GM21825 (cell line): ENCODE measurements around the gene FBH1.
"Not testable (repeated sequence)": the region's sequence is repeated elsewhere in the genome, so short reads cannot be mapped to it uniquely, and the experiment has no call there.

Experiments used
- ATAC-seq: cut with Tn5 transposase; IDR thresholded peaks from one replicate; pipeline ENCODE4 v1.9.1; 2021; ENCODE audit warnings: mild to moderate bottlenecking, moderate library complexity; ENCODE audit not compliant: unreplicated experiment

The FBH1 gene

GRCh38 chr10:5902511-5903274 lies 12.7 kb downstream of the FBH1 start:
- no peak for ATAC-seq

- no peak for ATAC-seq
Measured at GRCh38 chr10:5903563-5903962, 13.5 kb downstream of the FBH1 start.

DNA sequence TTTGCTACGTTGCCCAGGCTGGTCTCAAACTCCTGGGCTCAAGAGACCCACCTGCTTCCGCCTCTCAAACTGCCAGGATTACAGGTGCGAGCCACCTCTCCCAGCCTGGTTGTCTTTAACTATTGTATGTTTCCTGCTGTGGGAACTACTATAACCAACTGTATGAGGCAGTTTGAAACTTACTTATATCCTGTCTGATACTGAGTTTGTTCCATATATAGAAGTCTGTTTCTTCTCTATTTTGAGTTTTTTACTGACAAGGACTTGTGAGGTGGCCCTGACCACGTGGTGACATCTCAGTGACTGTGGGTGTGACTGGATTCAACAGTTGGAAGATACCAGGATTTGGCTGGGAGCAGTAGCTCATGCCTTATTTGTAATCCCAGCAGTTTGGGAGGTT lies 14.2 kb downstream of the FBH1 start:
- peak; percentile 96 for ATAC-seq

DNA sequence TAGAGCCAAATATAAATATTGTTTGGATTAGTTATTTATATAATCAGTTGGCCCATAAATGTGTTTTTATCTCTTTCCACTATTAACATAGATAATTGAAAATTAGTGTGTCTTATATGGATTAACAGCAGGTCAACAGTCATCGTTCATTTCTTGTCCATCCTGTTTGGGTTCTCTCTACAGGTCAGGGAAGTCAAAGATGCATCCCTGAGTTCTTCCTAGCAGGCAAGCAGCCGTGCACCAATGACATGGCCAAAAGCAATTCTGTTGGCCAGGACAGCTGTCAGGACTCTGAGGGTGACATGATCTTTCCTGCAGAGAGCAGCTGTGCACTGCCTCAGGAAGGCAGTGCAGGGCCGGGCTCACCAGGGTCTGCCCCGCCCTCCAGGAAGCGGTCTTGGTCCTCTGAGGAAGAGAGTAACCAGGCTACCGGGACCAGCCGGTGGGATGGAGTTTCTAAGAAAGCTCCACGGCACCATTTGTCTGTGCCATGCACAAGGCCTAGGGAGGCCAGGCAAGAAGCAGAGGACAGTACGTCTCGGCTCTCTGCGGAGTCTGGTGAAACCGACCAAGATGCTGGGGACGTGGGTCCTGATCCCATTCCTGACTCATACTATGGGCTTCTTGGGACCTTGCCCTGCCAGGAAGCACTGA lies 15.9 kb downstream of the FBH1 start:
- ATAC-seq: no peak

GRCh38 chr10:5906651-5907050 lies 16.6 kb downstream of the FBH1 start:
- no peak for ATAC-seq

DNA sequence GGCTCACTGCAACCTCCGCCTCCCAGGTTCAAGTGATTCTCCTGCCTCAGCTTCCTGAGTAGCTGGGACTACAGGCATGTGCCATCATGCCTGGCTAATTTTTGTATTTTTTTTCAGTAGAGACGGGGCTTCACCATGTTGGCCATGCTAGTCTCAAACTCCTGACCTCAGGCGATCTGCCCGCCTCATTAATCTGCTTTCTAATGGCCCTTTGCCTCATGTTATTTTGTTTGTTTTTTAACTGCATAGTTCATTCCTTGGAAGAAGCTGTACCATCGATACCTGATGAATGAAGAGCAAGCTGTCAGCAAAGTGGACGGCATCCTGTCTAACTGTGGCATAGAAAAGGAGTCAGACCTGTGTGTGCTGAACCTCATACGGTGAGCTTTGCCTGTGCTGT lies 18.6 kb downstream of the FBH1 start:
- not testable (repeated sequence) for ATAC-seq

DNA sequence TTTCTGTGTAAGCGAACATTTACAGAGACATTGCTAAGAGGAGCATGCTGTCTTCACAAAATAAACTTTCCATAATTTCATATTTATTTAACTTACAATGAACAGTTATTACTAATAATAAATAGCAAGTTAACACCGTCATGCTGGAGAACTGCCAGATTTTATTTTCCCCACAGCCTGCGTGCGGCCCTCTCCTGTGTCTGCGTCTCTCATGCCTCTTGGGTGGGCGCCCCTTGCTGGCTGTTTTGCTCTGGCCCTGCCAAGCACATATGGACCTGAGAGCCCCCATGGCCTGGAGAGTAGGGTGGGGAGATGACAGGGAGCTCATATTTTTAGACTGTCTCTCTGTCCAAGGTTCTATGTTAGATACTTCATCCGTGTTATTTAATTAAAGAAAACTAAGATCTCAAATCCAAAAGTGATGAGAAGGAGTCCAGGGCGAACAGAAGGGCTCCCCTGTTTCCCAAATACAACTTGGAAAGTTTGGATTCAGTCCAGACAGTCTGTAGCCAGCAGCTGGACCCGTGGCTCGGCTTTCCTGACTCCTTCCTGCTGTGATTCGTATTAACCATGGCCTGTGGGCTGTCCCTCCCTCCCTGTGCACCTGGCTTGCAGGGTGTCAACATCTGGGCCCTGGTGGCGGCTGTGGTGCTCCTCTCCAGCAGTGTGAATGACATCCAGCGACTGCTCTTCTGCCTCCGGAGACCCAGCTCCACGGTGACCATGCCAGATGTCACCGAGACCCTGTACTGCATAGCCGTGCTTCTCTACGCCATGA lies 20.5 kb downstream of the FBH1 start:
- ATAC-seq: no peak

DNA sequence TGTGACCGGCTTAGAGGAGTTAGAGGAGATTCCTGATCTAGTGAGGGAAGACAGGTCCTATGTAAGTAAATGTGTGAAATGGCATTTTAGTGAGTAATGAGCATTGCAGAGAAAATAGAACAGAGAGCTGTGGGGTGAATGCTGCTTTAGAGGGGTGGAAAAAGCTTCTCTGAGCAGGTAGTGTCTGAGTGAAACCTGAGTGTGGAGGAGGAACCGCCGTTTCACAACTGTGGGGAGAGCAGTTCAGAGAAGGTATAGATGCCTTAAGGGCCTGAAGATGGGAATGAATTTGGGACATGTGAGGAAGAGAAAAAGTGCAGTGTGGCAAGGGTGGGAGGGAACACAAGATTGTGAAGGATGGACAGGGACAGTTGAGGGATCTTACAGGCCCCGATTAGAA lies 21.6 kb downstream of the FBH1 start:
- no peak for ATAC-seq

- ATAC-seq: no peak
Measured at GRCh38 chr10:5913736-5914135, 23.7 kb downstream of the FBH1 start.

DNA sequence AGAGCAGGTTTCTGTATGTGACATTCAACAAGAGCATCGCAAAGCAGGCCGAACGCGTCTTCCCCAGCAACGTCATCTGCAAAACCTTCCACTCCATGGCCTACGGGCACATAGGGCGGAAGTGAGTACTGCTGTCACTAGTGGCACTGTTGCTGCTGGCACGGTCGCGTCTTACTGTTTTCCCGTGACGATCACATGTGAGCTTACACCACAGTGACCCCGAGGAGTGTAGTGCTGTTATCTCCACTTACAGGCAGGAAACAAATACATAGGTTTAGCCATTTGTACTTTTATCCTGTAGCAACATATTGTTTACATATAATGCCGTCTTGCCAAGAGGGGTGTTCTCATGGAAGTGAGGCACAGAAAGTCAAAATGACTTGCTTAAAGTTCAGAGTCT lies 25.4 kb downstream of the FBH1 start:
- no peak for ATAC-seq

DNA sequence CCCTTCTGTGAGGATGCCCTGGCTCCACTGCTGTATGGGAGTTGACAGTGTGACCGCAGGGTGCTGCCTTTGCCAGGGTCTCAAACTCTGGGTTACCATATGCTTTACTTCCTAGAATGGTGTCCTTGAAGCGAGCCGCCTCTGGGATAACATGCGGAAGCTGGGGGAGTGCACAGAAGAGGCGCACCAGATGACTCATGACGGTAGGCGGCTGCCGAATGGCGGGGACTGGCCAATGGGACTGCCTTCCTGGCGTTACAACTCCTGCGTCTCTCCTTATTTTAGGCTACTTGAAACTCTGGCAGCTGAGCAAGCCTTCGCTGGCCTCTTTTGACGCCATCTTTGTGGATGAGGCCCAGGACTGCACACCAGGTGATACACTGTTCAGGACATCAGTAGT lies 27.3 kb downstream of the FBH1 start:
- ATAC-seq: no peak

DNA sequence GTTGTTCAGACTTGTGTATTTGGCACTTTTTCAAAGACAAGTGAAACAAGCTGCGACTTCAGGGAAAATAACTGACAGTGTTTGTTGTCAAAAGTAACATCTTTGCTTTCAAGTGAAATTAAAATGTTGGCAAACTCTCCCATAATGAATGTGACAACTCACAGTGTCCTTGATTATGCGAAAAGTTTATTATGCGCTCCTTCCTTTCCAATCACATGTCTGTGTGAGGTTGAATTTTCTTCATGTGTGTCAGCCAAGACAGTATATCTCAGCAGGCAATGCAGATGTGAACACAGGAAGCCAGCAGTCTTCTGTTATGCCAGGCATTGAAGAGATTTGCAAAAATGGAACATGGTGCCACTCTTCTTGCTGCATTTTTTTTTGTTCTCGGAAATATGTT lies 28.7 kb downstream of the FBH1 start:
- no peak for ATAC-seq

- ATAC-seq: no peak
Measured at GRCh38 chr10:5919568-5919967, 29.5 kb downstream of the FBH1 start.

DNA sequence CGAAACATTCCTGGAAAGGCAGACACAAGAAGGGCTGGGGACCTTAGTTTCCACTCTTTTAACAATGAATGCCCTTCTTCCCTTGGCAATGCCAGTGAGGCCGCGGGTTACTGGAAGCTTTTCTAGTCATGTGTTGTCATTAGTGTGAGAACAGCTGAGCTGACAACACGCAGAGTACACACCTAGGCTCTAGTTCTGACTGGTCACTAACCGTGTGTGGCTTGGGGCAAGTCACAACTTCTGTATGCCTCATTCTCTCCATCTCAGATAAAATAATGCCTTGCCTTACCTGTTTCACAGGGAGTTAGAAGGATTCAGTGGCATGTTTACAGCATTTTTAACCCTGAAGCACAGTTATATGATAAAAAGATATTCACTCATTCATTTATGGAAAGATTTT lies 31.7 kb downstream of the FBH1 start:
- no peak for ATAC-seq

DNA sequence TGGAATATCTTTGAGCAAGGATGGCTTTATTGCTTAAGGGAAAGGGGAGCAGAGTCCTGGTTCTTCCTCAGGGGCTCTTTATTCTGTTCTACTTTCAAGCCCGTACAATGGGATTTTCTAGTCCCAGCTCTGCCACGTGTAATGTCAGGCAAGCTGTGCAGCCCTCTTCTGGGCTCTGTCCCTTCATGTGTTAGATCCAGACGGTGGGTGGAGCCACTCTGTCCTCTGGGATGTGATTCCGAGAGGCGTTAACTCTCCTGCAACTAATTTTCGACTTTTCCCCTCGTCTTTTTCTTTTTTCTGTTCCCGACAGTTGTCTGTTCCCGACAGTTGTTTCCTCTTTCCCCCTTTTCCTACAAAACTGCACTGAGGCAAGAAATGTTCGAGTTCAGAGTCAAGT lies 34.8 kb downstream of the FBH1 start:
- no peak for ATAC-seq

DNA sequence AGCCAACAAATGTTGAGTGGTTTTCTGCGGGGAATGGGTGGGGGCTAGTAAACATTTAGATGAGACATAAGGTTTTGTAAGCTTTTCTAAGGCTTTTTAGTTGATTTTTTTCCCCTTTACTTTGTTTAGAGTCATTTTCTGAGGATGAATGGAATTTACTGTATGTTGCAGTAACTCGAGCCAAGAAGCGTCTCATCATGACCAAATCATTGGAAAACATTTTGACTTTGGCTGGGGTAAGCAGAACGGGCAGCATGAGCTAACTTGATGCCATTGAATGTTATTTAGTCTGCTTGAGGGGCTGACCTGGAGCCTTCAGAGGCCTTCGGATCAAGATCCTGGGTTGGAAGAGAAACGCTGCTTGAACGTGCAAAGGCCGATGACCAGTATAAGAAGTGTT lies 37.3 kb downstream of the FBH1 start:
- ATAC-seq: no peak

GRCh38 chr10:5929442-5929841 lies 39.4 kb downstream of the FBH1 start:
- ATAC-seq: no peak

- no peak for ATAC-seq
Measured at GRCh38 chr10:5930272-5930671, 40.2 kb downstream of the FBH1 start.

DNA sequence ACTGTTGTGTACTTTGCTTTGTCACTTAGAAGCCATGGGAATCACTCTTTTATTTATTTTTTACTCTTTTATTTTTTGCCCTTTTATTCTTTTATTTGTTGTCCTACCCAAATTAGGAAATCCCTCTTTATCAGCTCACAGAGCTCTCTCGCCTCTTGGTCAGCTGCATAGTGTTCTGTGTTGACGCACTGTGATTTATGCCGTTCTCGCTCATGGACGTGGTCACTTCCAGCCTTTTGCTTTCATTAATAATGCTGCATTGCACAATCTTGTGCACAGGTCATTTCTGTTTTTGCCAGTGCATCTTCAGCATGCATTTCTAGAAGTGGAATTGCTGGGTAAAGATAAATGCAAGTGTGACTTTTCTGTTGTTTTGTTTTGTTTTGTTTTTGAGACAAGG lies 42.3 kb downstream of the FBH1 start:
- ATAC-seq: no peak

- ATAC-seq: no peak
Measured at GRCh38 chr10:5933909-5934546, 44.0 kb downstream of the FBH1 start.

- ATAC-seq: no peak
Measured at GRCh38 chr10:5935628-5936027, 45.6 kb downstream of the FBH1 start.
